ENCODE measurements around the gene SLC38A6.

GRCh38 chr14:61037215-61037614, 56.2 kb downstream of the SLC38A6 start:
- TF ChIP-seq CTCF (conservative IDR thresholded peaks at IDR 0.05; ENCODE audit: low read depth, low read length) (no peak), EZH2 (IDR thresholded peaks at IDR 0.05; ENCODE audit: borderline replicate concordance, low read depth, low read length, poor library complexity, severe bottlenecking) (no peak)

Measured in A673 (cell line).